ENCODE data around the gene ITPR1. TPM values are rescaled to one million over a fixed set of nuclear protein-coding genes. Genes with fewer than 3 reads are reported as not detected.

The ITPR1 gene
- total and polyA plus RNA-seq, 4 donors: 3.7 to 39.4 (median 8.2) TPM

DNA sequence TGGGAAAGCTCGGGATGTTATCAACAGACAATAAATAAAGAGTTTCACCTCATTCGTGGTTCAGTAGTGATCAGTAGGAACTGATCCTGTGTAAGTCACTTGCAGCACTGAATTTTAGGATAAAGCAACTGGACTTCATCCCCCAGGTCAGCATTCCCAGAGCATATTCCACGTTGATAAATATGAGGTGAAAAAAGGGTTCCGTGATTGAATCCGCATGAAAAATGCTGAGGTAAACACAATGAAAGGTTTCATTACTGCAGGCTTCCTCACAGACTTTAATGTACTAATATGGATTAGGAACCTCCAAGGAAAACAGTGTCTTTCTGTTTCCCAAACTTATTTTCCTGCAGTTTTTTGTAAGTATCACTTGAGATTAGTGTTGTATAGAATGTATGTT lies 308.7 kb downstream of the ITPR1 start:
- Histone ChIP-seq H3K9ac (ENCODE audit: low read depth in 1 of 2, low read length in 2 of 2) (no peak overlapping the region), H3K4me1 (ENCODE audit: control insufficient read depth in 4 of 4, insufficient read depth in 4 of 4, low read length in 3 of 4) (peaks cover 2 to 21% (median 9%) of the 10 kb centered on the region in 4 donors), H3K27ac (ENCODE audit: low read depth in 1 of 2, low read length in 2 of 2) (no peak overlapping the region), H3K4me3 (ENCODE audit: low read depth in 1 of 3, low read length in 3 of 3) (no peak overlapping the region), H3K9me3 (ENCODE audit: control insufficient read depth in 4 of 4, low read length in 3 of 4) (no peaks in the 10 kb centered on the region), H3K36me3 (ENCODE audit: control insufficient read depth in 4 of 4, insufficient read depth in 3 of 4, low read depth in 1 of 4, low read length in 3 of 4) (peaks cover 0 to 3% (median 0%) of the 10 kb centered on the region in 4 donors), H3K27me3 (ENCODE audit: control insufficient read depth in 4 of 4, insufficient read depth in 4 of 4, low read length in 3 of 4) (no peaks in the 10 kb centered on the region)
- TF ChIP-seq HNF4A (conservative IDR thresholded peaks at IDR 0.05) (peak; percentile 28 to 37), HNF4G (IDR thresholded peaks at IDR 0.05) (no peak)
- no peak for DNase-seq (ENCODE audit: low spot score)
- 51% methylated on average over 5 of the region's 5 CpGs for WGBS

DNA sequence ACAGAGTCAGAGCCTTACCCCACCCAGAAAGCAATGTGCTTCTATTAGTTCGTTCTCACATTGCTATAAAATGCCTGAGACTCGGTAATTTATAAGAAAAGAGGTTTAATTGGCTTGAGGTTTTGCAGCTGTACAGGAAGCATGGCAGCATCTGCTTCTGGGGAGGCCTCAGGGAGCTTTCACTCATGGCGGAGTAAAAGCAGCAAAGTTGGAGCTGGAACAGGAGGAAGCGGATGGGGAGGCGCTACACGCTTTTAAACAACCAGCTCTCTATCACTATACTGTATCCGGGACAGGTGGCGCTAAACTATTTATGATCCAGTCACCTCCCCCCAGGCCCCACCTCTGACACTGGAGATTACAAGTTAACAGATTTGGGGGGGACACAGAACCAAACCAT lies 309.8 kb downstream of the ITPR1 start:
- TF ChIP-seq, protein P1, sequence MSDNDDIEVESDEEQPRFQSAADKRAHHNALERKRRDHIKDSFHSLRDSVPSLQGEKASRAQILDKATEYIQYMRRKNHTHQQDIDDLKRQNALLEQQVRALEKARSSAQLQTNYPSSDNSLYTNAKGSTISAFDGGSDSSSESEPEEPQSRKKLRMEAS (IDR thresholded peaks at IDR 0.05): no peak
- TF ChIP-seq RXRA (IDR thresholded peaks at IDR 0.05) (no peak), HNF4A (conservative IDR thresholded peaks at IDR 0.05) (no peak), FOXA2 (IDR thresholded peaks at IDR 0.05) (no peak), TAF1 (conservative IDR thresholded peaks at IDR 0.05) (no peak), RAD21 (IDR thresholded peaks at IDR 0.05) (no peak), FOXA1 (IDR thresholded peaks at IDR 0.05) (no peak), HNF4G (IDR thresholded peaks at IDR 0.05) (no peak), JUND (IDR thresholded peaks at IDR 0.05) (no peak), GABPA (IDR thresholded peaks at IDR 0.05 in 1 of 2, conservative IDR thresholded peaks at IDR 0.05 in 1 of 2) (no peak), EGR1 (IDR thresholded peaks at IDR 0.05; ENCODE audit: low read depth in 2 of 2) (no peak), NR2F2 (IDR thresholded peaks at IDR 0.05) (no peak), SP1 (IDR thresholded peaks at IDR 0.05) (no peak), YY1 (IDR thresholded peaks at IDR 0.05) (no peak)
- TF ChIP-seq, protein P2, sequence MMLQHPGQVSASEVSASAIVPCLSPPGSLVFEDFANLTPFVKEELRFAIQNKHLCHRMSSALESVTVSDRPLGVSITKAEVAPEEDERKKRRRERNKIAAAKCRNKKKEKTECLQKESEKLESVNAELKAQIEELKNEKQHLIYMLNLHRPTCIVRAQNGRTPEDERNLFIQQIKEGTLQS (IDR thresholded peaks at IDR 0.05): no peak
- TF ChIP-seq, protein P3, sequence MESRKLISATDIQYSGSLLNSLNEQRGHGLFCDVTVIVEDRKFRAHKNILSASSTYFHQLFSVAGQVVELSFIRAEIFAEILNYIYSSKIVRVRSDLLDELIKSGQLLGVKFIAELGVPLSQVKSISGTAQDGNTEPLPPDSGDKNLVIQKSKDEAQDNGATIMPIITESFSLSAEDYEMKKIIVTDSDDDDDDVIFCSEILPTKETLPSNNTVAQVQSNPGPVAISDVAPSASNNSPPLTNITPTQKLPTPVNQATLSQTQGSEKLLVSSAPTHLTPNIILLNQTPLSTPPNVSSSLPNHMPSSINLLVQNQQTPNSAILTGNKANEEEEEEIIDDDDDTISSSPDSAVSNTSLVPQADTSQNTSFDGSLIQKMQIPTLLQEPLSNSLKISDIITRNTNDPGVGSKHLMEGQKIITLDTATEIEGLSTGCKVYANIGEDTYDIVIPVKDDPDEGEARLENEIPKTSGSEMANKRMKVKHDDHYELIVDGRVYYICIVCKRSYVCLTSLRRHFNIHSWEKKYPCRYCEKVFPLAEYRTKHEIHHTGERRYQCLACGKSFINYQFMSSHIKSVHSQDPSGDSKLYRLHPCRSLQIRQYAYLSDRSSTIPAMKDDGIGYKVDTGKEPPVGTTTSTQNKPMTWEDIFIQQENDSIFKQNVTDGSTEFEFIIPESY (IDR thresholded peaks at IDR 0.05): no peak
- TF ChIP-seq, protein P4, sequence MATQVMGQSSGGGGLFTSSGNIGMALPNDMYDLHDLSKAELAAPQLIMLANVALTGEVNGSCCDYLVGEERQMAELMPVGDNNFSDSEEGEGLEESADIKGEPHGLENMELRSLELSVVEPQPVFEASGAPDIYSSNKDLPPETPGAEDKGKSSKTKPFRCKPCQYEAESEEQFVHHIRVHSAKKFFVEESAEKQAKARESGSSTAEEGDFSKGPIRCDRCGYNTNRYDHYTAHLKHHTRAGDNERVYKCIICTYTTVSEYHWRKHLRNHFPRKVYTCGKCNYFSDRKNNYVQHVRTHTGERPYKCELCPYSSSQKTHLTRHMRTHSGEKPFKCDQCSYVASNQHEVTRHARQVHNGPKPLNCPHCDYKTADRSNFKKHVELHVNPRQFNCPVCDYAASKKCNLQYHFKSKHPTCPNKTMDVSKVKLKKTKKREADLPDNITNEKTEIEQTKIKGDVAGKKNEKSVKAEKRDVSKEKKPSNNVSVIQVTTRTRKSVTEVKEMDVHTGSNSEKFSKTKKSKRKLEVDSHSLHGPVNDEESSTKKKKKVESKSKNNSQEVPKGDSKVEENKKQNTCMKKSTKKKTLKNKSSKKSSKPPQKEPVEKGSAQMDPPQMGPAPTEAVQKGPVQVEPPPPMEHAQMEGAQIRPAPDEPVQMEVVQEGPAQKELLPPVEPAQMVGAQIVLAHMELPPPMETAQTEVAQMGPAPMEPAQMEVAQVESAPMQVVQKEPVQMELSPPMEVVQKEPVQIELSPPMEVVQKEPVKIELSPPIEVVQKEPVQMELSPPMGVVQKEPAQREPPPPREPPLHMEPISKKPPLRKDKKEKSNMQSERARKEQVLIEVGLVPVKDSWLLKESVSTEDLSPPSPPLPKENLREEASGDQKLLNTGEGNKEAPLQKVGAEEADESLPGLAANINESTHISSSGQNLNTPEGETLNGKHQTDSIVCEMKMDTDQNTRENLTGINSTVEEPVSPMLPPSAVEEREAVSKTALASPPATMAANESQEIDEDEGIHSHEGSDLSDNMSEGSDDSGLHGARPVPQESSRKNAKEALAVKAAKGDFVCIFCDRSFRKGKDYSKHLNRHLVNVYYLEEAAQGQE (IDR thresholded peaks at IDR 0.05): no peak
- TF ChIP-seq, protein P5, sequence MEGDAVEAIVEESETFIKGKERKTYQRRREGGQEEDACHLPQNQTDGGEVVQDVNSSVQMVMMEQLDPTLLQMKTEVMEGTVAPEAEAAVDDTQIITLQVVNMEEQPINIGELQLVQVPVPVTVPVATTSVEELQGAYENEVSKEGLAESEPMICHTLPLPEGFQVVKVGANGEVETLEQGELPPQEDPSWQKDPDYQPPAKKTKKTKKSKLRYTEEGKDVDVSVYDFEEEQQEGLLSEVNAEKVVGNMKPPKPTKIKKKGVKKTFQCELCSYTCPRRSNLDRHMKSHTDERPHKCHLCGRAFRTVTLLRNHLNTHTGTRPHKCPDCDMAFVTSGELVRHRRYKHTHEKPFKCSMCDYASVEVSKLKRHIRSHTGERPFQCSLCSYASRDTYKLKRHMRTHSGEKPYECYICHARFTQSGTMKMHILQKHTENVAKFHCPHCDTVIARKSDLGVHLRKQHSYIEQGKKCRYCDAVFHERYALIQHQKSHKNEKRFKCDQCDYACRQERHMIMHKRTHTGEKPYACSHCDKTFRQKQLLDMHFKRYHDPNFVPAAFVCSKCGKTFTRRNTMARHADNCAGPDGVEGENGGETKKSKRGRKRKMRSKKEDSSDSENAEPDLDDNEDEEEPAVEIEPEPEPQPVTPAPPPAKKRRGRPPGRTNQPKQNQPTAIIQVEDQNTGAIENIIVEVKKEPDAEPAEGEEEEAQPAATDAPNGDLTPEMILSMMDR (IDR thresholded peaks at IDR 0.05; ENCODE audit: low read depth, low read length, missing input control): no peak
- Histone ChIP-seq H3K9ac (ENCODE audit: low read depth in 1 of 2, low read length in 2 of 2) (no peak overlapping the region), H3K27me3 (ENCODE audit: control insufficient read depth in 4 of 4, insufficient read depth in 4 of 4, low read length in 3 of 4) (no peaks in the 10 kb centered on the region), H3K9me3 (ENCODE audit: control insufficient read depth in 4 of 4, low read length in 3 of 4) (no peaks in the 10 kb centered on the region), H3K4me1 (ENCODE audit: control insufficient read depth in 4 of 4, insufficient read depth in 4 of 4, low read length in 3 of 4) (peaks cover 2 to 24% (median 9%) of the 10 kb centered on the region in 4 donors), H3K36me3 (ENCODE audit: control insufficient read depth in 4 of 4, insufficient read depth in 3 of 4, low read depth in 1 of 4, low read length in 3 of 4) (peaks cover 0 to 3% (median 0%) of the 10 kb centered on the region in 4 donors), H3K4me3 (ENCODE audit: low read depth in 1 of 3, low read length in 3 of 3) (no peak overlapping the region), H3K27ac (ENCODE audit: low read depth in 1 of 2, low read length in 2 of 2) (no peak overlapping the region)
- no peak for DNase-seq (ENCODE audit: low spot score)
- WGBS: 98% methylated on average over 8 of the region's 8 CpGs
